Bone marrow (tissue), 2 donors: ENCODE measurements around the gene ARL2.

Source experiments
- DNase-seq, 2 donors: peaks; one replicate each; lab custom pipeline; 2025; lab: John Stamatoyannopoulos, UW

Gene ARL2

DNA sequence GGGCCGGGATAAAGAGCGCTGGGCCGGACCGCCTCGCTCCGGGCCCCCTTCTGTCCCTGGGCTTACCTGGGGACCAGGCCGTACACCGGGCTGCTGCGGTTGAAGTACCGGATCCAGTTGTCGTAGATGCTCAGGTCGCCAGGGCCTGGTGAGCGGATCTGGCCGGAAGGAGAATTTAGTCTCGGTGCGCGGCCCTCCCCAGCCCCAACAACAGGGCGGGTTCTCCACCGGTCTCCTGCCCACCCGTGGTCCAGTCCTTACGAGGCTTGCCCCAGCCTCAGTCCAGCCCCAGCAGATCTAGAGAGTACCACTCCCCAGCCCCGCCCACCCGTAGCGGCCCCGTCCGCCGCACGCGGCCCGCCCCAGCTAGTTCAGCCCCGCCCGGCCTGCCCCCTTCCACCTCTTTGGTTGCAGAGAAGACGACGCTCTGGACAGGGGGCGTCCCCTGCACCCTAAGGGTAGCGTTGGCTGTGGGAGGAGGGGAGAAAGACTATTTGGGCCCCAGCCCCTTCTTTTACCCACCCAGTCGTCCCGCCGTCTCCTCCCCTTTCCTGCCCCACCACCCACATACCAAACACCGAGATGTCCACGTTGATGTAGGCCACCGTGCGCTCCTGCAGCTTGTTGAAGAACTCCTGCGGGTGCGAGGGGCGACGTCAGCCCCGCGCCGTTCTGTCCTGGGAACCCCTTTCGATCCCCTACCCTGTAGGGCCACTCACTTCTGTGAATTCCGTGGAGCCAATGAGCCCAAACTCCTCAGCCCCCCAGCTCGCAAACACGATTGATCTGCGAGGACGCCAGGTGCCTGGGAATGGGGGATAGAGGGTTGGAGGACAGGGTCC is 33.8 kb downstream of the ARL2 start:
- DNase-seq: peak in 1 of 2 donors; percentile 6

DNA sequence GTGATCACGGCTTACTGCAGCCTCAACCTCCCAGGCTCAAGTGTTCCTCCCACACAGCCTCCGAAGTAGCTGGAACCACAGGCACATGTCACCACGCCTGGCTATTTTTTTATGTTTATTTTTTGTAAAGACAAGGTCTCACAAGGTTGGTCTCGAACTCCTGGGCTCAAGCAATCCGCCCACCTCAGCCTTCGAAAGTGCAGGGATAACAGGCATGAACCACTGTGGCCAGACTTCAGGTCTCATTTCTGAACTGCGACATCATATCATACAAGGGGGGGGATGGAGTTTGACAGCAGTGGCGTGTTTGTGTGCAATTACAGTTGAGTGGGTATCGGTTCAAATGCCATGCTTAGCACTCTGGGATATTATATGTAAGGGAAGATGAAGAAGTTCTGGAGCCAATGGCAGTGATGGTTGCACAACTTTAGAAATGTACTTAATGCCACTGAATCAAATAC is 37.5 kb downstream of the ARL2 start:
- DNase-seq: no peak

DNA sequence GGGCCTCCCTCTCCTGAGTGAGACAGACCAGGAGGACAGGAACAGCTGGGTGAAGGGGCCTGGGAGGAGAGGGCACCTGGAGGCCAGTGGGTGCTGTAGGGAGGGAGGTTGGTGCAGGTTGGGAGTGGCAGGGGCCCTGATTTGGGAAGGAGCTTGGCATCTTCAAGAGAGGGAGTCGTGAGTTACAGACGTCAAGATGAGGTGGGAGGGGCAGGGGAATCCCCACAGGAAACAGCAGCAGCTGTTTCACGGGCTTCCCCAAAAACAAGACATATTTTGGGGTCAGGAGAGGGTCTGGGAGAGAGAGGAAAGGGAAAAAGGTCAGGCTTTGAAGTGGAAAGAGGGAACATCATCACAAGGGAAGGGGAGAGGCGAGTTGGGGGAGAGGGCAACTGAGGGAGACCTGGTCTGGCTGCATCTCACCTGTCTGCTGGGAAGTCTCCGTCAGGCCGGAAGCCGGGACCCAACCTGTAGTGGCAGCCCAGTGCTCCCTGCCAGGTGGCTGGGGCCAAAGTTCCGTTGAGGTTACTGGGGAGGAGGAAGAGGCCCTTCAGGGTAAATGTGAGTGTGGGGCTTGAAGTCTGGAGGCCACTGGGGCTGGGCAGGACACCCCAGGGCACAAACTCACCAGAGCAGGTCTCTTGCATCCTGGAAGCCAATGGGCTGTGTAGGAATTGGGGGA is 40.0 kb downstream of the ARL2 start:
- DNase-seq: no peak

DNA sequence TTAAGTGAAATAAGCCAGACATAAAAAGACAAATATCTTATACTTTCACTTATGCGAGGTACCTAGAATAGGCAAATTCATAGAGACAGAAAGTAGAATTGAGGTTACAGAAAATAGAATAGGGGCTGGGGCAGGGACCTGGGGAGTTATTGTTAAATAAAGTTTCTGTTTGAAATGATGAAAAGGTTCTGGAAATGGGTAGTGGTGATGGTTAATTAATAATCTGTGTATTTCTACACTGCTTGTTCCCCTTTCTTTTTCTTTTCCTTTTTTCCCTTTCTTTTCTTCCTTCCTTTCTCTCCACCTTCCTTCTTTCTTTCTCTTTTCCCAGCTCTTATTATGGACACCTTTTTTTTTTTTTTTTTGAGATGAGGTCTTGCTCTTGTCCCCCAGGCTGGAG is 41.6 kb downstream of the ARL2 start:
- no peak for DNase-seq

DNA sequence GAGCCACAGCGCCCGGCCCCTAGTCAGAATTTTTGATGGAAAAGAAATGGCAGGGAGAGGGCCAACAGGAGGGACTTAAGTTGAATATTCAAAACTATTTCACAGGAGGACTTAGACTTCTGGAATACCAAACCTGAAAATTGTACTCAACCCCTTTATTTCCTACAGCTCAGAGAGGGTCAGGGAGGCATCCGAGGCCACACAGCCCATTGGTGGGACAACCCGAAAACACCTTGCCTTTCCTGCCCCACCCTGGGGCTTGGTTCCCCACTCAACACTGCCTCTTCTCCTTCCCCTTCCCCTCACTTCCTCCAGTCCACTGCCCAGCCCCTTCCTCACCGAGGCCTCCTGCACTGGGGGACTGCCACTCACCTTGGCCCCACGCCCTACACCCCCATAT is 43.0 kb downstream of the ARL2 start:
- DNase-seq: no peak

DNA sequence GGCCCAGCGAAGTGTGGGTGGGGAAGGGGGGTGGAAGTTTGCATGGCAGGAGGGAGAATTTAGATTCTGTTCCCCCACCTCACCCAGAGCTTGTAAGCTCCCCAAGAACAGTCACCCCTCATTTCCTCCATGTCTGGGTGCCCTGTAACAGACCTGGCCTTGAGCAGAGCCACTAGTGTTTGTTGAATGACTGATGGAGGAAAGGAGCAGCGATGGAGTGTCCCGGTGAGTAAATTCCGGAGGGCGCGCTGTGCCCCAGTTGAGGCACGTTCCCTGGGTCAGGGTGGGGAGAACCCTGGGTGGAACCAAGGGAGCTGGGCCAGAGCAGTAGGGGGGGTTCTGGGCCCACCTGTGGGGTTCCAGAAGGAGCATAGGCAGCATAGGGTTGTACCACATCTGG is 43.6 kb downstream of the ARL2 start:
- DNase-seq: no peak

DNA sequence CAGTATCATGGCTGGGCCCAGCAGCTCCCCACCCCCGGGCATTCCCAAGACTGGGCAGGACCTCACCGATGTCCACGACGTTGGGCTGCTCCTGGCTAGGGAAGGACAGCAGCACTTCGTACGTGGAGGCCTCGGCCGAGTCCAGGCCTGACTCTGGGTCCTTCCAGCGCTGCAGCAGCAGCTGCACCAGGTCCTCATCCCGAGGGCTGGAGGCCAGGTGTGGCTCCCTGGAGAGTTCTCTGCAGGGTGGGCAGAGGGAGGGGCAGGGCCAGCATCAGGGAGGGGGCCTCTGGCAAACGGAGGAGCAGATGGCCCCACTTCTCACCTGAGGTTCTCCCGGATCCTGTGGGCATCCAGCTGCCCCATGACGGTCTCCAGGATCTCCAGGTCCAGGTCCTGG is 44.1 kb downstream of the ARL2 start:
- no peak for DNase-seq

DNA sequence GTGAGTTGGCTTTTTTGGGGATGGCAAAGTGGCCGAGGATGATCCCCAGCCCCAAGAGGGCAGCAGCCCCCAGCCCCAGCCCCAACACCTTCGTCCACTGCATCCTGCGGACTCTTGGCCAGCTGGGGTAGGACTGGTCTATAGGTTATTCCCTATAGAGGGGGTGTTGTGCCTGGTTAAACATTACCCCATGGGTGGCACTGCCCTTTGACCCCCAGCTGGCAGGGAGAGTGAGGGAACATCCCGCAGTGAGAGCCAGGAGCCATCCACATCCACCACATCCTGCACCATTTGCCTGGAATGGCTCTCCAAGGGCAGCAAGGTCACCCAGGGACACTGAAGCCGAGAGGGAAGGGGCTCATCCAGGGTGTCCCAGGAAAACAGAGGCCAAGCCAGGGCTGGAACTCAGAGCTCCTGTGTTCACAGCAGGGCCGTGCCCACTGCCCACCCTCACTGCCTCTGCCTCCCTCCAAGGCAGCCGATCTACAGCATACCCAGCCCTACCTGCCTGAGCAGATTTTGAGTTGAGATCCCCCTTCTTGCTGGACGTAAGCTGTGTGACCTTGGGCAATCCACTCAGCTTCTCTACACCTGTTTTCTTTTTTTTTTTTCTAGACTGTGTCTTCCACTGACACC is 44.6 kb downstream of the ARL2 start, which contains the start of gene NAALADL1:
TSS of gene NAALADL1 (minus strand) at position 135 of the 636 bp plus-strand sequence. CDS start at position 103, 32 bp downstream.
- no peak for DNase-seq

DNA sequence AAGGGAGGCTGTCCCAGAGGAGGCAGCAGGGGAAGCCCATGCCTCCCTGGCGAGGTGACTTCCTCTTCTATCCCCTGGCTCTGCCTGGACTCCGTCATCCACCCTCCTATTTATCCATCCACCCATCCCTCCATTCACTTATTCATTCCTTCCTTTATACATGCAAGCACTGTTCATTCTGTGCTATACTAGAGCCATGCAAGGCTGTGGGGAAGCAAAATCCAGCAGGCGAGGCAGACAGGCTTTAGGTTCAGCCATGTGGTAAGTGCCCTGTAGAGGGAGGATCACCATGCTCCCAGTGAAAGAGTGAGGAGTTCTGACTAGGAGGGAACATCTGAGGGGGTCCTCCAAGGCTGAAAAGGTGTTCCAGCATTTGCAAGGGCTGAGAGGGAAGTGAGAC is 45.6 kb downstream of the ARL2 start:
- DNase-seq: no peak

DNA sequence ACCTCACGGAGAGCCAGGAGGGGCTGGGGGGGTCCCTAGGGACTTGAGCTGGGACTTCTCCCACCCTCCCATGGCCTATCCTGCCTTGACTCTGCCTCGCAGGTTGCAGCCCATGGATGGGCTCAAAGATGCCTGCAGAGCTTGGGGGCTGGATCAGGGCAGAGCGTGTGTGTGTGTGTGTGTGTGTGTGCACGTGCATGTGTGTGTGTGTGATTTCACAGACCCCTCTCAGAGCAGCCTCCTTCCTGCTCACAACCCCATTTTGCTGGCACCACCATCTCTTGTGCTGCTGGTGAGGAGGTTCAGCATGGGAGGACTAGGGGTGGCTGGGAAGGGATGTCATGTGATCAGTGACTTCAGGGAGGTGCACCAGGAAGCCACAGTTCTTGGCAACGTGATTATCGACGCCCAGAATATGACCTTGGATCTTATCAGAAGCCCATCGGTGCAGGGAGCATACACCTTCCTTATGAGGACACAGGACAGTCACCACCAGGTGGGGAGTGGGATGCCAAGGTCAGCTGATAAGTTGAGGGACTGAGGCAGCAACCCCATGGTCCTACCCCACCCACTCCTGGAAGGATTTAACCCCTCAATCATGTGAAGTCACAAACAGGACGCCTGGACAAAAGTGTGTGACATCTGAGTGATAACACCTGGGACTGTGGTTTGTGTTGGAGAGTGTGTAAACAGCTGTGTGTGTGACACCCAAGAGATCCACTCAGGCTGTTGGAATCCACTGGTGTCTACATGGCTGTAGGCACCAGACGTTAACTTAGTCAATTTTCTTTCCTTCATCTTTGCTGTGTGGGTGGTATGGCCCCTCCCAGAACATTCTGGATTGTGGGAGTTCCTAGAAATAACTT is 46.2 kb downstream of the ARL2 start:
- no peak for DNase-seq

DNA sequence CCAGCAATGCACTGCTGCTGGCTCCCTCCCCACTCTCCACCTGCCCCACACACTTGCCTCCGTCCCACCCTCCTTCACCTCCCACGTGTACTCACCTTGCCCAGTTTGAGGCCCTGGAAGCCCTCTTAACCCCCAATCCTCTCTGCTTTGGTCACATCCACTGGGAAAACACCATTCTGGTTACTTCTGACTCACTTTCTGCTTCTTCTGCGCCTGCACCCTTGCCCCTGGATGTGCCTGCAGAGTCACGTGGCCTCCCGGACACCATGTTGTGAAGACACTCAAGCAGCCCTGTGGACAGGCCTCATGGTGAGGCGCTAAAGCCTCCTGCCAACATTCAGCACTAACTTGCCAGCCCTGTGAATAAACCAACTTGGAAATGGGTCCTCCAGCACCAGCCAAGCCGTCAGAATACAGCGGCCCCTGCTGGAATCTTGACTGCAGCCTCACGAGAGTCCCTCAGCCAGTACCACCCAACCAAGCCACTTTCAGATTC is 47.0 kb downstream of the ARL2 start:
- DNase-seq: no peak

DNA sequence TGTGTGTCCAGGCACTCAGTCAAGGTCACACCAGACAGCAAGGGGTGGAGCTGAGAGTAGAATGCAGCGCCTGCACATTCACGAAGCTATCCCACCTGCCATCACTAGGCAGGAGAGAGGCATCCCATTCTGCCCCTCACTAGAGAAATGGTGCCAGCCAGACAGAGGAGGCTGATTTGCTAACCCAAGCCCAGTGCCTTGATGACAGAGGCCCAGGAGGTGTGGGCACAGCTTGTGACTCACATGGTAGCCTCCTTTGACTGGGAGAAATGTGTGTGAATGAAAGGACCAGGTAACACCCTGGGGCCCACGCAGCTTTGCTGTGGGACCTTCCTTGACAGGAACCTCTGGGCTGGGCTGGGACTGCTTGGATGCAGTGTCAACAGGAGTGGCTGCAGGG is 49.6 kb downstream of the ARL2 start:
- no peak for DNase-seq

DNA sequence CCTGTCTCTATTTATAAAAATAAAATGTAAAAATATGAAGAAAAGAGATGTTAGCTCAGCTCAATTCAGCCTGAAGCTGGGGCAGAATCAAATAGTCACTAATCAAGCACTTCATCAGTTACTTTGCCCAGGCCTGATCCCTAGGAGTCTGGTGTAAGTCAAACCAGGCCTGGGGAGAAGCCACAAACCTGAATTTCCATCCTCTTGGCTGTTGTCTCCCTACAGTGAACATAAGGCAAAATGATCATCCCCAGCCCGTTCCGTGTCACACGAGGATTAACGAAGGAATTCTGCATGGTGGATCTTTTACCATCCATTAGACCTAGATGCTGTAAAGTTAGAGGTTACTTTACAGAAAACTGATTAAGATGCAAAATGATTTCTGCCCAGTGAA is 50.9 kb downstream of the ARL2 start:
- DNase-seq: no peak

DNA sequence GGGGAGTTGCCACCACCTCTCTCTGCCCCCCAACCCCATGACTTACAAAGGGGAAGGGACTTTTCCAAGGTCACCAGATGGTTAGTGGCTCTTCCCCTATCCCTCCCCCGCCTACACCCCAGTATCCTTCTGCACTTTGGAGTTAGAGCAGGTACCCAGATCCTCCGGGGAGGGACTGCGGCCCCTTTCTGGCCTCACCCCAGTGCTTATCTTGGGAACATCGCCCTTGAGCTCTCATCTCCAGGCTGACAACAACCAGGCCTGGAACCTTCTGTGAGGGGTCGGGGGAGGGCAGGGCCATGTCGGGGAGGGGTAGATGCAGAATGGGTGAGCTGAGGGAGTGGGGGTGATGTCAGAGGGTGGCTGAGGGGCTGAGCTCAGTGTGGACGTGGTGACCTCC is 51.9 kb downstream of the ARL2 start:
- DNase-seq: no peak

DNA sequence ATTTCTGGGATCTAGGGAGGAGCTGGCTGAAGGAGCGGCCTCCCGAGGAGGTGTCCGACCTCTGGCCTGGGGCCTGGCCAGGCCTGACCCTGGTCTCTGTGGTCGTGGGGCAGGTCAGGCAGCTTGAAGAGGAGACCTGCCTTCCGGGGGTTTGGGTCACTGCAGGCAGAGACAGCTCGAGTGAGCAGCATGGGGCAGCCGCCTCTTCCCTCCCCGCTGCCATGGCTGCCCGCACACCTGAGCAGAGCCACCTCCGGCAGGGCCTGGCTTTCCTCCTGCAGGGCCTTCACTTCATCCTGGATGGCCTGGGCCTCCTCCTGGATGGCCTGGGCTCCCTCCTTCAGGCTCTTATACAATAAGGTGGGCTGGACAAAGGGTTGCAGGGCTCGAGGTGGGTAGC is 52.4 kb downstream of the ARL2 start:
- DNase-seq: no peak

DNA sequence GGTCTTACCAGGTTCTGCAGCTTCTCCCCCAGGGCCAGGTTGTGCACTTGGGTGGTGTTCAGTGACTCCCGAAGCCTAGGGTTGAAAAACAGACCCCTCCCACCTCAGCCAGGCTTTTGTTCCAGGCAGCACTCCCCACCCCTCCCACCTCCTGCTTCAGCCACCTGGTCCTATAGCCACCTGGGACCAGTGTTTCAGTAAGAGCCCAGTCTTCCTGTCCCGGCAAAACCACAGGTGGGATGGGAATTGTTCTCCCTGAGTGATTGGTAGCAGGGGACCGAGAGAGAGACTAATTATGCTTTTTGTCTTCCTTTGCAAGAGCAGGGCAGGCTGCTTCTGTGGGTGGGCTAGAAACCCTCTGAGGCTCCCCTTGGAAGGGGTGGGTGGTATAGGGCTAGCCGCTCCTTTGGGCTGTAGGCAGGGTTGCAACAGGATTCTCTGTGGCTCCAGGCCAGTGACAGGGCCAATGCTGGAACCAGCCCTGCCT is 52.9 kb downstream of the ARL2 start:
- no peak for DNase-seq

DNA sequence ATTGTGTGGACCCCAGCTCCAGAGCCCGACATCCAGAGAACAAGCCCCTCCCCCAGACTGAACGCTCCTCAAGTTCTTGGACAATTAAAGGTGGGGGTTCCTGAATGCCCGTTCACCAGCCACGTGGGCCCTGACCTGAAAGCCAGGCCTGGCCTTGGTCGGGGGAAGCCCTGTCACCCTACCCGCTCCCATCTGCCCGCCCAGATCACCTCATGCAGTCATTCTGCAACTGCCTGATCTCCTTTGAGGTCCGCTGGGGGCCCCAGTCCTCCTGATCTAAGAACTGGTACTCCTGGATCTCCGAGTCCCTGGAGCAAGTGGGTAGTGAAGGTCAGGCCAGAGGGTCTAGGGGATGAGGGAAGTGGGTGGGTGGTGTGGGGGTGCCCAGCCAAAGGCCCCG is 53.5 kb downstream of the ARL2 start:
- no peak for DNase-seq

DNA sequence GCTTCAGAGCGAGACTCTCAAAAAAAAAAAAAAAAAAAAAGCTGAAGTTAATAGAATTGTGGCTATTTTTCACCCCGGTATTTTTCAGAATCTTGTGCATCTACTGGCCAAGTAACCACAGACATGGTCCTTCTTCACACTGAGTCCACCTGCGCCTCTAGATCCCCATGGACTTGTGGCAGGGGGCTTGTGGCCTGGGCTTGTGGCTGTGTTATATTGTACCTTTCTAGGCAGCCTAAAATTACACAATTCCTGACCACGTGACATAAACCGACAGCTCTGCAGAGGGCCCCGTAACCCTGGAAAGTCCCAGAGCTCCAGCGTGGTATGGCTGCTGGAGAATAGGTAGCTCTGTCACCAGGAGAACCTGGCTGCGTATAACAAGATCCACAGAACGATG is 55.3 kb downstream of the ARL2 start:
- DNase-seq: peak in 1 of 2 donors; percentile 5
